HG03354 (cell line): ENCODE data around the gene KNTC1.
"Not testable (repeated sequence)": the region's sequence is repeated elsewhere in the genome, so short reads cannot be mapped to it uniquely, and the experiment has no call there.

Experiments
- ATAC-seq: cut with Tn5 transposase; IDR thresholded peaks from one replicate; pipeline ENCODE4 v1.9.1; 2021; ENCODE audit warnings: mild to moderate bottlenecking; ENCODE audit not compliant: unreplicated experiment, poor library complexity, severe bottlenecking

The KNTC1 gene

GRCh38 chr12:122526683-122527477 lies at the start of gene KNTC1, which contains the start of gene RSRC2:
TSS of gene KNTC1 (plus strand) at chr12:122527249. CDS start at chr12:122530064, 2,815 bp downstream.
TSS of gene RSRC2 (minus strand) at chr12:122526936. CDS start at chr12:122526853, 83 bp downstream.
- peak; percentile 91 for ATAC-seq

GRCh38 chr12:122480753-122481152 lies 46.3 kb upstream of the KNTC1 start:
- no peak for ATAC-seq

- ATAC-seq, result no peak
Observed at GRCh38 chr12:122481861-122482260, 45.2 kb upstream of the KNTC1 start.

GRCh38 chr12:122483969-122484368 lies 43.1 kb upstream of the KNTC1 start:
- ATAC-seq, result no peak

- not testable (repeated sequence) for ATAC-seq
Observed at GRCh38 chr12:122484385-122484784, 42.7 kb upstream of the KNTC1 start.

- not testable (repeated sequence) for ATAC-seq
Observed at GRCh38 chr12:122486360-122486759, 40.7 kb upstream of the KNTC1 start.

- no peak for ATAC-seq
Observed at GRCh38 chr12:122486805-122487426, 40.1 kb upstream of the KNTC1 start.

GRCh38 chr12:122487807-122488206 lies 39.2 kb upstream of the KNTC1 start:
- not testable (repeated sequence) for ATAC-seq

- no peak for ATAC-seq
Observed at GRCh38 chr12:122489038-122489437, 38.0 kb upstream of the KNTC1 start.

GRCh38 chr12:122491991-122492390 lies 35.1 kb upstream of the KNTC1 start:
- no peak for ATAC-seq

GRCh38 chr12:122493222-122493621 lies 33.8 kb upstream of the KNTC1 start:
- ATAC-seq, result not testable (repeated sequence)

- no peak for ATAC-seq
Observed at GRCh38 chr12:122495258-122495657, 31.8 kb upstream of the KNTC1 start.

GRCh38 chr12:122499991-122500684 lies 26.9 kb upstream of the KNTC1 start:
- ATAC-seq, result peak; percentile 14

GRCh38 chr12:122500685-122501488 lies 26.2 kb upstream of the KNTC1 start, which contains the start of gene ZCCHC8:
TSS of gene ZCCHC8 (minus strand) at chr12:122500932. CDS start at chr12:122500840, 92 bp downstream.
- peak; percentile 94 for ATAC-seq

GRCh38 chr12:122501489-122501989 lies 25.5 kb upstream of the KNTC1 start:
- no peak for ATAC-seq

GRCh38 chr12:122503147-122503751 lies 23.8 kb upstream of the KNTC1 start:
- no peak for ATAC-seq

- no peak for ATAC-seq
Observed at GRCh38 chr12:122503783-122504590, 23.1 kb upstream of the KNTC1 start.

GRCh38 chr12:122505419-122506051 lies 21.5 kb upstream of the KNTC1 start:
- ATAC-seq, result no peak
